Measurements from ENCODE around the gene NFIX.

The NFIX gene

DNA sequence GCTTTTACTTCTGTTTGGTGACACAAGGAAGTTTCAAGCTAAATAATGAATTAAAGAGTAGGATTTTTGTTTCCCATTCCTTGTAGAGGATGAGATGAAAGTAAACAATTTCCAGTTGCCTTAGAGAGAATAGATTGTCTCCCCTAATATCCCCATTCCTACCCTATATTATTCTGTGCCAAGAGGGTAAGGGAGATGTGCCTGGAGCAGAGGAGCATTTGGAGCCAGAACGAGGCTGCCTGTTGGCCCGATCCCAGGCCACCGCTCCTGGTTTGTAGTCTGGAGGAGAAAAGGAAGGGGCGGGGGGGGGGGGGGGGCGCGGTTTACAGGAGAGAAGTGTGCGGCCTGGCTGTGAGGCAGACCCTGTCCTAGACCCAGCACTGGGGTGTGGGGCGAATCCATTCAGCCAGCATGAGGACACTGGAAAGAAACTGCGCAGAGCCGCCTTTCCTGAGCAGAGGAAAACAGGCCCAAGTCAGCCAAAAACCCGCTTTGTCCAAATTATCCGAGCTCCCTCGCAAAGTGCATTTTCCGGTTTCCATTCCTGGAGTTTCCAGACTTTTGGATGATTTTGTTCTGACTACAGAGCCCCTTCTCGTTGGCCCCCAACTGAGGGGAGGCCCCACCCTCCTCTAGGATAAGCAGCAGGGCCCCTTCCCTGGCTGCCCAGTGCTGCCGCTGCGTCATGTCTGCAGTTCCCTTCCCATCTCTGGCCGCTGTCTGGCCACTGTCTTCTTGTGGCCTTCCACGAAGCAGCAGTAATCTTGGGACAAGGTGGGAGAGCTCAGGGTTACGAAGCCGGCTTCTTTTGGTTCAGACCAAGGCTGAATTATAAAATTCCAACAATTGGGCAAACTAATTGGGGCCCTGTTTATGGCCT lies 23.0 kb downstream of the NFIX start:
- in situ Hi-C loops (cut with MboI; ENCODE audit: low pct_unique_long_range_greater_than_20kb, low sequenced_read_pairs, unreplicated experiment): no loop called here
- TF ChIP-seq, protein P1, sequence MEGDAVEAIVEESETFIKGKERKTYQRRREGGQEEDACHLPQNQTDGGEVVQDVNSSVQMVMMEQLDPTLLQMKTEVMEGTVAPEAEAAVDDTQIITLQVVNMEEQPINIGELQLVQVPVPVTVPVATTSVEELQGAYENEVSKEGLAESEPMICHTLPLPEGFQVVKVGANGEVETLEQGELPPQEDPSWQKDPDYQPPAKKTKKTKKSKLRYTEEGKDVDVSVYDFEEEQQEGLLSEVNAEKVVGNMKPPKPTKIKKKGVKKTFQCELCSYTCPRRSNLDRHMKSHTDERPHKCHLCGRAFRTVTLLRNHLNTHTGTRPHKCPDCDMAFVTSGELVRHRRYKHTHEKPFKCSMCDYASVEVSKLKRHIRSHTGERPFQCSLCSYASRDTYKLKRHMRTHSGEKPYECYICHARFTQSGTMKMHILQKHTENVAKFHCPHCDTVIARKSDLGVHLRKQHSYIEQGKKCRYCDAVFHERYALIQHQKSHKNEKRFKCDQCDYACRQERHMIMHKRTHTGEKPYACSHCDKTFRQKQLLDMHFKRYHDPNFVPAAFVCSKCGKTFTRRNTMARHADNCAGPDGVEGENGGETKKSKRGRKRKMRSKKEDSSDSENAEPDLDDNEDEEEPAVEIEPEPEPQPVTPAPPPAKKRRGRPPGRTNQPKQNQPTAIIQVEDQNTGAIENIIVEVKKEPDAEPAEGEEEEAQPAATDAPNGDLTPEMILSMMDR (IDR thresholded peaks at IDR 0.05; ENCODE audit: extremely low read depth, insufficient read depth, missing control alignments): no peak
- no peak for DNase-seq (ENCODE audit: low spot score)

DNA sequence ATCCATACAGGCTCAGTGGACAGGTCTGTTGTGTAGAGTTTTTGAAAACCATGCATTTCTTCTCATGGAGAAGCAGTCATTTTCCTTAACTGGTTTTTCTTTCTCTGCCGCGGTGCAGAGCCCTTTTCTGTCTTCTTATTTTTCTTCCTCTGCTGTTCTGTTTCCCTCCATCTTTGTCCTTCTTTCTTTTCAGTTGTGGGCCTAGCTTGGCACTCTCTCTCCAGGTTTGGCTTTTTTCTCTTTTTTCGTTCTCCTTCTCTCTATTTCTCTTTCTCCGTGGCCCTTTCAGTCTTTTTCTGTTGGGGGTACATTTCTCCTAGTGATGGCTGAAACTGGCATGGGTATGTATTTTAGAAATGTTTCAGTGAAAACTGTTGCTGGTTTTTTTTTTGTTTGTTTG lies 24.1 kb downstream of the NFIX start:
- in situ Hi-C loops (cut with MboI; ENCODE audit: low pct_unique_long_range_greater_than_20kb, low sequenced_read_pairs, unreplicated experiment): no loop called here
- TF ChIP-seq, protein P1 (IDR thresholded peaks at IDR 0.05; ENCODE audit: extremely low read depth, insufficient read depth, missing control alignments): no peak
- DNase-seq (ENCODE audit: low spot score): no peak

- no peak for DNase-seq (ENCODE audit: low spot score)
- in situ Hi-C loops (cut with MboI; ENCODE audit: low pct_unique_long_range_greater_than_20kb, low sequenced_read_pairs, unreplicated experiment): no loop called here
Observed at GRCh38 chr19:13020002-13020414, 24.7 kb downstream of the NFIX start.

DNA sequence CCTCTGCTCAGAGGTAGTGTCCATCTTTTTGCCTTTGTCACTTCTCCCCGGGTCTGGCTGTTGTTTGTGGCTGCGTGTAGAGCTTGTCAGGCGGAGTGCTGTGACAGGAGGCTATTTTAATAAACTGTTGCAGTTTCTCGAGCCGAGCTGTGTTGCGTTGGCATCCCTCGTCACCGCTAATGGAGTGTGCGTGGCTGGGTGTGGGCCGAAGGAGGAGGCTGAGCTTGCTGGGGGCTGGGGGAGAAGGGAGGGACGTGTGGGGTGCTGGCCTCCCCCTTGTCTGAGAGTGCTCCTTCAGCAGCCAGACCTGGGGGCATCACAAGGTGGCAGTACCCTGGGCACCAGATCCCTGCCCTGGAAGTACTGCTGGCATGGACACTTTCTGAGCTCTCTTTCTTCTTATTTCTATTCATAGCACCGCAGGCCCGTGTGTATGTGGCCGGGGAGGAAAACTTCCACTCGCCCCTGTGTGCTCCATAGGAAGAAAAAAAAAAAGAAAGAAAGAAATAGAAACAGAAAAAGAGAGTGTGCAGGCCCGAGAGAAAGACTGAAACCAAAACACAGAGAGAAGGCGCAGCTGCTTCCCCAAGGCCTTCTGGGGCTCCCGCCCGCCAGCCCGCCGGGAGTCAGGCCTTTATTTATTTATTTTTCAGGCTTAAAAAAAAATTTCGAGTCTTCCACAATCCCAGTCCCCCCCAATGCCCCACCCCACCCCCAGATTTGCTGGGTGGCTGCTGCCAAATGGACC lies 27.0 kb downstream of the NFIX start:
- DNase-seq (ENCODE audit: low spot score): peak; percentile 78
- TF ChIP-seq, protein P1 (IDR thresholded peaks at IDR 0.05; ENCODE audit: extremely low read depth, insufficient read depth, missing control alignments): no peak
- in situ Hi-C loops (cut with MboI; ENCODE audit: low pct_unique_long_range_greater_than_20kb, low sequenced_read_pairs, unreplicated experiment): no loop called here

More at GRCh38 chr19:13020002-13020414, 24.7 kb downstream of the NFIX start:
- TF ChIP-seq, protein P1 (IDR thresholded peaks at IDR 0.05; ENCODE audit: extremely low read depth, insufficient read depth, missing control alignments): no peak

- in situ Hi-C loops (cut with MboI; ENCODE audit: low pct_unique_long_range_greater_than_20kb, low sequenced_read_pairs, unreplicated experiment): no loop called here
- TF ChIP-seq, protein P1 (IDR thresholded peaks at IDR 0.05; ENCODE audit: extremely low read depth, insufficient read depth, missing control alignments): no peak
- DNase-seq (ENCODE audit: low spot score): peak; percentile 80
Observed at GRCh38 chr19:13022859-13023636, 27.8 kb downstream of the NFIX start.

GRCh38 chr19:13023656-13024055 lies 28.4 kb downstream of the NFIX start:
- in situ Hi-C loops (cut with MboI; ENCODE audit: low pct_unique_long_range_greater_than_20kb, low sequenced_read_pairs, unreplicated experiment): no loop called here
- no peak for DNase-seq (ENCODE audit: low spot score)
- TF ChIP-seq, protein P1 (IDR thresholded peaks at IDR 0.05; ENCODE audit: extremely low read depth, insufficient read depth, missing control alignments): no peak
